Parathyroid adenoma (tissue), 2 donors: ENCODE results near the gene CHMP4B.

Source experiments
- H2AFZ ChIP-seq: fragments of 300-600 bp; sonication (generic); one replicate; pipeline ENCODE4 v1.7.0; 2017; ENCODE audit warnings: antibody characterized with exemption, mild to moderate bottlenecking
- H3K27ac ChIP-seq: fragments of 300-600 bp; sonication (generic); one replicate; pipeline ENCODE4 v1.7.0; 2017
- H3K27me3 ChIP-seq: fragments of 300-600 bp; sonication (generic); one replicate; pipeline ENCODE4 v1.7.0; 2017; ENCODE audit warnings: low read length; ENCODE audit not compliant: control insufficient read depth, insufficient read depth
- H3K36me3 ChIP-seq: fragments of 300-600 bp; sonication (generic); one replicate; pipeline ENCODE4 v1.7.0; 2017; ENCODE audit warnings: low read length; ENCODE audit not compliant: control insufficient read depth, insufficient read depth
- H3K4me1 ChIP-seq: fragments of 300-600 bp; sonication (generic); one replicate; pipeline ENCODE4 v1.7.0; 2017; ENCODE audit warnings: control low read depth
- H3K4me2 ChIP-seq: fragments of 300-600 bp; sonication (generic); one replicate; pipeline ENCODE4 v1.7.0; 2017; ENCODE audit warnings: low read length
- H3K4me3 ChIP-seq: fragments of 300-600 bp; sonication (generic); one replicate; pipeline ENCODE4 v1.7.0; 2017; ENCODE audit warnings: low read depth, low read length
- H3K79me2 ChIP-seq: fragments of 300-600 bp; sonication (generic); one replicate; pipeline ENCODE4 v1.7.0; 2017; ENCODE audit warnings: control low read depth
- H3K9ac ChIP-seq: fragments of 300-600 bp; sonication (generic); one replicate; pipeline ENCODE4 v1.7.0; 2017; ENCODE audit warnings: mild to moderate bottlenecking
- H3K9me3 ChIP-seq: fragments of 300-600 bp; sonication (generic); one replicate; pipeline ENCODE4 v1.7.0; 2017; ENCODE audit warnings: low read length; ENCODE audit not compliant: control insufficient read depth
- TF ChIP-seq, protein P1 (sequence below): fragments of 300-600 bp; sonication (generic); IDR thresholded peaks from one replicate; pipeline ENCODE4 v1.7.0; 2017; ENCODE audit warnings: antibody characterized with exemption, mild to moderate bottlenecking
- donor health status: primary hyperparathyroidism.

CHMP4B gene

GRCh38 chr20:33893314-33893713 is 82.2 kb downstream of the CHMP4B start:
- no peak overlapping the region for H3K4me2 ChIP-seq
- no peak overlapping the region for H3K4me3 ChIP-seq
- H3K9ac ChIP-seq = no peak overlapping the region
- no peaks in the 10 kb centered on the region for H3K79me2 ChIP-seq
- H3K27ac ChIP-seq = no peak overlapping the region
- TF ChIP-seq, protein P1, sequence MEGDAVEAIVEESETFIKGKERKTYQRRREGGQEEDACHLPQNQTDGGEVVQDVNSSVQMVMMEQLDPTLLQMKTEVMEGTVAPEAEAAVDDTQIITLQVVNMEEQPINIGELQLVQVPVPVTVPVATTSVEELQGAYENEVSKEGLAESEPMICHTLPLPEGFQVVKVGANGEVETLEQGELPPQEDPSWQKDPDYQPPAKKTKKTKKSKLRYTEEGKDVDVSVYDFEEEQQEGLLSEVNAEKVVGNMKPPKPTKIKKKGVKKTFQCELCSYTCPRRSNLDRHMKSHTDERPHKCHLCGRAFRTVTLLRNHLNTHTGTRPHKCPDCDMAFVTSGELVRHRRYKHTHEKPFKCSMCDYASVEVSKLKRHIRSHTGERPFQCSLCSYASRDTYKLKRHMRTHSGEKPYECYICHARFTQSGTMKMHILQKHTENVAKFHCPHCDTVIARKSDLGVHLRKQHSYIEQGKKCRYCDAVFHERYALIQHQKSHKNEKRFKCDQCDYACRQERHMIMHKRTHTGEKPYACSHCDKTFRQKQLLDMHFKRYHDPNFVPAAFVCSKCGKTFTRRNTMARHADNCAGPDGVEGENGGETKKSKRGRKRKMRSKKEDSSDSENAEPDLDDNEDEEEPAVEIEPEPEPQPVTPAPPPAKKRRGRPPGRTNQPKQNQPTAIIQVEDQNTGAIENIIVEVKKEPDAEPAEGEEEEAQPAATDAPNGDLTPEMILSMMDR = no peak
- no peaks in the 10 kb centered on the region for H3K4me1 ChIP-seq
- H3K27me3 ChIP-seq = no peaks in the 10 kb centered on the region
- no peaks in the 10 kb centered on the region for H3K36me3 ChIP-seq
- no peak overlapping the region for H2AFZ ChIP-seq
- no peaks in the 10 kb centered on the region for H3K9me3 ChIP-seq

- Histone ChIP-seq H2AFZ (no peak overlapping the region), H3K27ac (no peak overlapping the region)
- TF ChIP-seq, protein P1 = no peak
Observed at GRCh38 chr20:33894798-33895197, 83.7 kb downstream of the CHMP4B start.

GRCh38 chr20:33896509-33896908 is 85.4 kb downstream of the CHMP4B start:
- H3K27ac ChIP-seq = no peak overlapping the region
- TF ChIP-seq, protein P1 = no peak

More at GRCh38 chr20:33894798-33895197, 83.7 kb downstream of the CHMP4B start:
- no peak overlapping the region for H3K4me3 ChIP-seq
- no peak overlapping the region for H3K9ac ChIP-seq
- no peaks in the 10 kb centered on the region for H3K36me3 ChIP-seq
- no peak overlapping the region for H3K4me2 ChIP-seq
- no peaks in the 10 kb centered on the region for H3K4me1 ChIP-seq
- no peaks in the 10 kb centered on the region for H3K79me2 ChIP-seq
- no peaks in the 10 kb centered on the region for H3K27me3 ChIP-seq
- no peaks in the 10 kb centered on the region for H3K9me3 ChIP-seq

DNA sequence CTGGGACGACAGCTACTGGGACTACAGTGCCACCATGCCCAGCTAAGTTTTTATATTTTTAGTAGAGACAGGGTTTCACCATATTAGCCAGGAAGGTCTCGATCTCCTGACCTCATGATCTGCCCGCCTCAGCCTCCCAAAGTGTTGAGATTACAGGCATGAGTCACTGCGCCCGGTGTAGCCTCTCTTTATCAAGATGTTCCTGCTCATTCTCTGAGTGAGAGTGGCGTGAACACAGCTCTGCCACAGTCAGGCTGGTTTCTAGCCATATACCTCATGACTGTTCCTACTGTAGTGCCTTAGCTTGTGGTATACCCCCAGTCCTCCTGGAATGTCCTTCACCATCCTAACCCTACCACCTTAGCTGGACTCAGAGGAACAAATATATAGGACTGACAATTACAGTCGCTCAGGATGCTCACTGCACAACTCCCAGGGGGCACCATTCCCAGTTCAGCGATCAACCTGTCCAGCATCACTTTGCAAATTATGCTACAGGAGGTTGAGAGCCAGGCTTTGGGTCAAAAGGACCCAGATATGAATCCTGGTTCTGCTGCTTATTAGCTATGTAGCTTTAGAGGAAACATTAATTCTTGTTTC is 86.3 kb downstream of the CHMP4B start:
- H2AFZ ChIP-seq = no peak overlapping the region
- TF ChIP-seq, protein P1 = no peak
- H3K9me3 ChIP-seq = no peaks in the 10 kb centered on the region
- H3K9ac ChIP-seq = no peak overlapping the region
- no peak overlapping the region for H3K4me3 ChIP-seq
- H3K27me3 ChIP-seq = no peaks in the 10 kb centered on the region
- H3K4me1 ChIP-seq = no peaks in the 10 kb centered on the region
- no peaks in the 10 kb centered on the region for H3K79me2 ChIP-seq
- no peak overlapping the region for H3K27ac ChIP-seq
- H3K4me2 ChIP-seq = no peak overlapping the region
- H3K36me3 ChIP-seq = no peaks in the 10 kb centered on the region

More at GRCh38 chr20:33896509-33896908, 85.4 kb downstream of the CHMP4B start:
- H3K4me3 ChIP-seq = no peak overlapping the region
- no peak overlapping the region for H3K4me2 ChIP-seq
- H3K4me1 ChIP-seq = no peaks in the 10 kb centered on the region
- no peaks in the 10 kb centered on the region for H3K27me3 ChIP-seq
- no peak overlapping the region for H2AFZ ChIP-seq
- H3K9me3 ChIP-seq = no peaks in the 10 kb centered on the region
- no peak overlapping the region for H3K9ac ChIP-seq
- H3K79me2 ChIP-seq = no peaks in the 10 kb centered on the region
- no peaks in the 10 kb centered on the region for H3K36me3 ChIP-seq

GRCh38 chr20:33899106-33899505 is 88.0 kb downstream of the CHMP4B start:
- no peaks in the 10 kb centered on the region for H3K36me3 ChIP-seq
- H3K9me3 ChIP-seq = no peaks in the 10 kb centered on the region
- H3K79me2 ChIP-seq = no peaks in the 10 kb centered on the region
- H3K4me3 ChIP-seq = no peak overlapping the region
- no peaks in the 10 kb centered on the region for H3K4me1 ChIP-seq
- H2AFZ ChIP-seq = no peak overlapping the region
- no peak overlapping the region for H3K4me2 ChIP-seq
- no peak overlapping the region for H3K27ac ChIP-seq
- H3K9ac ChIP-seq = no peak overlapping the region
- no peaks in the 10 kb centered on the region for H3K27me3 ChIP-seq
- TF ChIP-seq, protein P1 = no peak
